Measurements from ENCODE around the gene NKX3-2. TPM values are rescaled to one million over a fixed set of nuclear protein-coding genes. Genes with fewer than 3 reads are reported as not detected.

NKX3-2 gene
- total and polyA plus RNA-seq, 8 donors = 0.06 to 0.47 (median 0.12) TPM; not detected in 1

DNA sequence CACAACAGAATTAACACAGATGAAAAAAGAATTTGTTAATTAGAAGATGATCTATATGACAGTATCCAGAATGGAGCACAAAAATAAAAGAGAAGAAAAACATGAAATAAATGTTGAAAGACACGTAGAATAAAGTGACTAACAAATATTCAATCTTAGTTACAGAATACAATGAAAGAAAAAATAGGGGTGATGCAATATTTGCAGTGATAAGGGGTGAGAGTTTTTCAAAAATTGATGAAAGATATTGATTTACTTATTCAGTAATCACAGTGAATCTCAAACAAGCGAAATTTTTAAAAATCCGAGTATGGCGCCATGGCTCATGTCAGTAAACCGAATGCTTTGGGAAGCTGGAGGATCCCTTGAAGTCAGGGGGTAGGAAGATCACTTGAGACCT is 39.9 kb downstream of the NKX3-2 start:
- 86 to 87% methylated on average over 5 of the region's 5 CpGs for WGBS, 2 donors
- DNase-seq (no peak), FAIRE-seq (no peak), ATAC-seq (no peak)
- intact Hi-C loops (cut with DNase I) = no loop called here
- H3K4me3 ChIP-seq = no peak overlapping the region
- H3K9me3 ChIP-seq = no peaks in the 10 kb centered on the region
- no peaks in the 10 kb centered on the region for H3K4me1 ChIP-seq
- no peak overlapping the region for H3K27ac ChIP-seq
- no peaks in the 10 kb centered on the region for H3K36me3 ChIP-seq
- no peak for TF ChIP-seq CTCF (IDR thresholded peaks at IDR 0.05)
- H3K27me3 ChIP-seq = no peaks in the 10 kb centered on the region

GRCh38 chr4:13498469-13498868 is 45.8 kb downstream of the NKX3-2 start:
- DNase-seq = no peak
- H3K36me3 ChIP-seq = no peaks in the 10 kb centered on the region
- no peak for ATAC-seq
- H3K27me3 ChIP-seq = peaks cover 0 to 5% (median 0%) of the 10 kb centered on the region in 4 donors
- intact Hi-C loops (cut with DNase I) = no loop called here
- no peak for FAIRE-seq
- H3K4me3 ChIP-seq = no peak overlapping the region
- no peaks in the 10 kb centered on the region for H3K4me1 ChIP-seq
- H3K9me3 ChIP-seq = no peaks in the 10 kb centered on the region
- no peak for TF ChIP-seq CTCF (IDR thresholded peaks at IDR 0.05)
- no peak overlapping the region for H3K27ac ChIP-seq
- 84 to 93% methylated on average over 1 of the region's 1 CpG for WGBS, 2 donors

- TF ChIP-seq CTCF (IDR thresholded peaks at IDR 0.05) = no peak
- DNase-seq (no peak), ATAC-seq (no peak), FAIRE-seq (no peak)
- 49 to 54% methylated on average over 2 of the region's 2 CpGs for WGBS, 2 donors
- H3K27me3 ChIP-seq = peaks cover 0 to 5% (median 0%) of the 10 kb centered on the region in 4 donors
- H3K9me3 ChIP-seq = no peaks in the 10 kb centered on the region
- intact Hi-C loops (cut with DNase I) = no loop called here
- no peaks in the 10 kb centered on the region for H3K4me1 ChIP-seq
- H3K27ac ChIP-seq = no peak overlapping the region
- no peak overlapping the region for H3K4me3 ChIP-seq
- no peaks in the 10 kb centered on the region for H3K36me3 ChIP-seq
Measured at GRCh38 chr4:13496605-13497004, 47.7 kb downstream of the NKX3-2 start.

DNA sequence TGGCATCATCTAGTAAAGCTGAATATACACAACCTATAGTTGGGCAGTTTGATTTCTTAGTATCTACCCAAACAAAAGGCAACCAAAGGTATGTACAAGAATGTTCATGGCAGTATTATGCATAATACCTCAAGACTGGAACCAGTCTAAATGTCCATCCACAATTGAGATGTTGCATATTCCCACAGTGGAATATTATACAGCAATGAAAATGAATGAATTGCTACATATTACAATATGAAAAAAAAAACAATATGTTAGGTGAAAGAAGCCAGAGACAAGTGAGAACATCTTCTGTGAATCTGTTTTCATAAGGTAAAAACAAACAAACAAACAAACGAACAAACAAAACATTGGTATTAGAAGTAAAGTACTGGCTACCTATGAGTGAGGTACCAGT is 48.6 kb downstream of the NKX3-2 start:
- no peaks in the 10 kb centered on the region for H3K4me1 ChIP-seq
- no peaks in the 10 kb centered on the region for H3K9me3 ChIP-seq
- no peak for FAIRE-seq
- intact Hi-C loops (cut with DNase I) = no loop called here
- DNase-seq = no peak
- no peaks in the 10 kb centered on the region for H3K36me3 ChIP-seq
- H3K27me3 ChIP-seq = peaks cover 0 to 5% (median 0%) of the 10 kb centered on the region in 4 donors
- no peak overlapping the region for H3K4me3 ChIP-seq
- ATAC-seq = no peak
- TF ChIP-seq CTCF (IDR thresholded peaks at IDR 0.05) = no peak
- H3K27ac ChIP-seq = no peak overlapping the region
- 64 to 70% methylated on average over 1 of the region's 1 CpG for WGBS, 2 donors

GRCh38 chr4:13493793-13494192 is 50.5 kb downstream of the NKX3-2 start:
- no peak for TF ChIP-seq CTCF (IDR thresholded peaks at IDR 0.05)
- H3K4me1 ChIP-seq = no peaks in the 10 kb centered on the region
- ATAC-seq = no peak
- intact Hi-C loops (cut with DNase I) = no loop called here
- H3K27me3 ChIP-seq = peaks cover 0 to 5% (median 0%) of the 10 kb centered on the region in 4 donors
- no peak for DNase-seq
- FAIRE-seq = no peak
- no peak overlapping the region for H3K27ac ChIP-seq
- no peak overlapping the region for H3K4me3 ChIP-seq
- no peaks in the 10 kb centered on the region for H3K9me3 ChIP-seq
- H3K36me3 ChIP-seq = no peaks in the 10 kb centered on the region

All from pancreas (tissue), 10 donors.